Sigmoid colon (tissue), 7 donors: ENCODE results near the gene DROSHA. TPM values are rescaled to one million over a fixed set of nuclear protein-coding genes. Genes with fewer than 3 reads are reported as not detected.
A peak's percentile ranks its signal among the peaks of the same experiment; 100 is the strongest.

Experiments
- DNase-seq: peaks from one replicate; pipeline ENCODE4 v3.0.0-alpha.2; 2019
- H3K27ac ChIP-seq, 4 donors: fragments of 200-600 bp; sonication (generic); one replicate each; pipeline ENCODE4 v1.5.1; 2016 to 2019; ENCODE audit warnings: mild to moderate bottlenecking in 1 of 4
- H3K27me3 ChIP-seq, 3 donors: fragments of 200-600 bp; sonication (generic); one replicate each; pipeline ENCODE4 v1.5.1; 2019; ENCODE audit warnings: mild to moderate bottlenecking in 1 of 3
- H3K36me3 ChIP-seq, 4 donors: fragments of 200-600 bp; sonication (generic); one replicate each; pipeline ENCODE4 v1.5.1; 2016 to 2019
- H3K4me1 ChIP-seq, 4 donors: fragments of 200-600 bp; sonication (generic); one replicate each; pipeline ENCODE4 v1.5.1; 2017 to 2019
- H3K4me3 ChIP-seq, 4 donors: fragments of 200-600 bp; sonication (generic); one replicate each; pipeline ENCODE4 v1.5.1; 2017 to 2019; ENCODE audit warnings: mild to moderate bottlenecking in 2 of 4, moderate library complexity in 1 of 4
- H3K9me3 ChIP-seq, 4 donors: fragments of 200-600 bp in 3 of 4; sonication (generic) in 3 of 4; one replicate each; pipeline versions ENCODE4 v1.5.1 to v1.6.1; 2013 to 2019
- CTCF ChIP-seq, 4 experiments: fragments of 450-650 bp in 3 of 4; fragments of 200-600 bp in 1 of 4; IDR thresholded peaks; one replicate each; pipeline ENCODE4 v1.5.1; 2016 to 2019; ENCODE audit warnings: antibody characterized with exemption in 4 of 4, mild to moderate bottlenecking in 3 of 4, moderate library complexity in 2 of 4
- EP300 ChIP-seq, 4 donors: sonication (generic); formaldehyde crosslinking; IDR thresholded peaks; one replicate each; pipeline ENCODE4 v1.6.1; 2017; ENCODE audit warnings: antibody characterized with exemption in 4 of 4
- POLR2A ChIP-seq, 2 donors: fragments of 450-650 bp; IDR thresholded peaks; one replicate each; pipeline ENCODE4 v1.6.1; 2016; ENCODE audit warnings: antibody characterized with exemption in 2 of 2, mild to moderate bottlenecking in 2 of 2, moderate library complexity in 2 of 2
- POLR2AphosphoS5 ChIP-seq, 4 donors: sonication (generic); formaldehyde crosslinking; IDR thresholded peaks; one replicate each; pipeline ENCODE4 v1.6.1; 2017; ENCODE audit warnings: antibody characterized with exemption in 4 of 4
- WGBS, 2 donors: extraction: QIAGEN DNeasy Blood & Tissue Kit; methylation state at CpG; one replicate each; pipeline ENCODE4 v1.1.7; 2013; 5-methylcytosine and 5-hydroxymethylcytosine counted together
- intact Hi-C: fragments of 100-400 bp; cut with DNase I; formaldehyde crosslinking; loops from one replicate; pipeline ENCODE4 v1.15.1; 2023
- polyA plus RNA-seq, 3 donors: library from polyadenylated mRNA; stranded (reverse); fragments of 200-250 nt; gene quantifications; one replicate each; pipeline ENCODE4 v1.2.3, GENCODE V29; 2013
- total RNA-seq, 4 donors: library from RNA; depleted of rRNA; stranded (reverse); fragments of >200 nt; gene quantifications; one replicate each; pipeline ENCODE4 v1.1.0, GENCODE V29; 2016
- donor health status: healthy with polysubstance abuse.
- donor health status: Bipolar disorder and iron deficiency.
- donor health status: healthy.

Gene DROSHA
- total and polyA plus RNA-seq, 7 donors: 17.3 to 57.6 (median 28.6) TPM

- no peak for DNase-seq
- TF ChIP-seq POLR2A (IDR thresholded peaks at IDR 0.05) (no peak), CTCF (IDR thresholded peaks at IDR 0.05) (no peak), POLR2AphosphoS5 (IDR thresholded peaks at IDR 0.05) (no peak), EP300 (IDR thresholded peaks at IDR 0.05) (no peak)
- intact Hi-C loops: no loop called here
- Histone ChIP-seq H3K4me1 (no peaks in the 10 kb centered on the region), H3K9me3 (no peaks in the 10 kb centered on the region), H3K27me3 (no peaks in the 10 kb centered on the region), H3K4me3 (no peak overlapping the region), H3K27ac (no peak overlapping the region), H3K36me3 (peaks cover 11 to 99% (median 54%) of the 10 kb centered on the region in 4 donors)
- 86 to 91% methylated on average over 2 of the region's 2 CpGs for WGBS, 2 donors
Observed at GRCh38 chr5:31496301-31496700, 35.6 kb downstream of the DROSHA start.

- no peaks in the 10 kb centered on the region for H3K4me1 ChIP-seq
- intact Hi-C loops: no loop called here
- peaks cover 11 to 94% (median 49%) of the 10 kb centered on the region in 4 donors for H3K36me3 ChIP-seq
- H3K27ac ChIP-seq: no peak overlapping the region
- DNase-seq: no peak
- 96 to 97% methylated on average over 4 of the region's 4 CpGs for WGBS, 2 donors
- H3K9me3 ChIP-seq: no peaks in the 10 kb centered on the region
- TF ChIP-seq POLR2AphosphoS5 (IDR thresholded peaks at IDR 0.05): no peak
- no peak for TF ChIP-seq CTCF (IDR thresholded peaks at IDR 0.05)
- TF ChIP-seq EP300 (IDR thresholded peaks at IDR 0.05): no peak
- no peak for TF ChIP-seq POLR2A (IDR thresholded peaks at IDR 0.05)
- H3K27me3 ChIP-seq: no peaks in the 10 kb centered on the region
- H3K4me3 ChIP-seq: no peak overlapping the region
Observed at GRCh38 chr5:31495336-31495735, 36.6 kb downstream of the DROSHA start.

DNA sequence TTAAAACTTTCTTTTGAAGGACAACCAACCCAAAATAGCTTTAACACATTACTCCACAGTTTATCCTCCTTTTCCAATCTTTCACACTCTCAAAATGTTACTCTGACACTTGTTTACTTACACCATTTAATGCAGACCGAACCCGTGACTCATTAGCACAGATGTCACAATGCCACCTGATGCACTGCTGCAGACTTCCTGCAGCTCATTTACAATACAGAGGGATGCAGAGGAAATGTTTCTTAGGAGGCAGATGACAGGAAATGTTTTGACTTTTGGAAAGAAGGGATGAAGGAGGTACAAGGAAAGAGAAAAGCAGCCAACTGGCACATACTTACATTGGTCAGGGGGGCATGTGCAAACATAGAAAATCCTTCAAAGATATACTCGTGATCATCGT, 39.0 kb downstream of the DROSHA start:
- no peak for DNase-seq
- no peaks in the 10 kb centered on the region for H3K4me1 ChIP-seq
- no peaks in the 10 kb centered on the region for H3K9me3 ChIP-seq
- no peaks in the 10 kb centered on the region for H3K27me3 ChIP-seq
- intact Hi-C loops: no loop called here
- no peak overlapping the region for H3K4me3 ChIP-seq
- TF ChIP-seq POLR2A (IDR thresholded peaks at IDR 0.05) (no peak), EP300 (IDR thresholded peaks at IDR 0.05) (no peak), POLR2AphosphoS5 (IDR thresholded peaks at IDR 0.05) (no peak), CTCF (IDR thresholded peaks at IDR 0.05) (no peak)
- peaks cover 5 to 88% (median 38%) of the 10 kb centered on the region in 4 donors for H3K36me3 ChIP-seq
- H3K27ac ChIP-seq: peak overlapping the region in 1 of 4 donors; percentile 50
- WGBS, 2 donors: 82 to 87% methylated on average over 4 of the region's 4 CpGs

DNA sequence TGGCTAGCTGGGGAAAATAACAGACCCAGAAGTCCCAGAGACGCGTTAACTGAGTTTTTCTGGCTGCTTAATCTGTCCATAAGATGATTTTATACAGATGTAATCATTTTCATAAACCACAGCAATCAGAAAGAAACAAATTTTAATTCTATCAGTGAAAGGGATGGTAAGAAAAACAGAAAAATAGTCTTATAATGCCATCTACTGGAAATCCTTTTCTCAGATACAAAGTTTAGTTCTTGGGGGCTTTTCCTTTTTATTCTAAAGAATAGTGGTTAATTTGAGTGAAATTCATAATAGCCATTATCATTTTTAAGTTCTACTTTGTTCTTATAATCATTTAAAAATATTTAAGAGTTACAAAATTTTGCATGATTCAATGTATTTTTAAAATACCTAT, 44.4 kb downstream of the DROSHA start:
- no peak for TF ChIP-seq CTCF (IDR thresholded peaks at IDR 0.05)
- no peak for TF ChIP-seq POLR2AphosphoS5 (IDR thresholded peaks at IDR 0.05)
- no peak for TF ChIP-seq EP300 (IDR thresholded peaks at IDR 0.05)
- TF ChIP-seq POLR2A (IDR thresholded peaks at IDR 0.05): no peak
- Histone ChIP-seq H3K4me1 (peaks cover 0 to 4% (median 0%) of the 10 kb centered on the region in 4 donors), H3K4me3 (no peak overlapping the region), H3K27ac (no peak overlapping the region), H3K27me3 (no peaks in the 10 kb centered on the region), H3K36me3 (peaks cover 0 to 68% (median 13%) of the 10 kb centered on the region in 4 donors), H3K9me3 (no peaks in the 10 kb centered on the region)
- no peak for DNase-seq
- 91 to 97% methylated on average over 2 of the region's 2 CpGs for WGBS, 2 donors
- intact Hi-C loops: no loop called here

DNA sequence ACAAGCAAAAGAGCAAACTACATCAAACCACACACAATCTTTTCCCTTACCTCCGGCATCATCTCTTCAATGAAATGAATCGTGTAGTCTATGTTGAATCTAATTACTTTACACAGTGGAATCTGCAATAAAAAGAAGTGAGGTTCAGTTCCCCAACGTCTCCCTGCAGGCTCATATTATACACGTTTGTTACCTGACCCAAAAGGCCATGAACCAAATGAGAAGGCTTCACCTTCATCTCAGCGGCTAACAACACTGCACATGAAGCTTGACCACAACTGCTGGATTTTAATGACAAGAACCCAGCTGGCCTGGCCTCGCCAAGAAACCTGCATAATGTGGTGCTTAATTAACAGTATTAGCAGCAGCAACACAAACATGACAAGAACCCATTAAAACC, 45.5 kb downstream of the DROSHA start:
- Histone ChIP-seq H3K9me3 (no peaks in the 10 kb centered on the region), H3K27me3 (no peaks in the 10 kb centered on the region), H3K4me3 (no peak overlapping the region), H3K27ac (no peak overlapping the region), H3K4me1 (peaks cover 0 to 4% (median 0%) of the 10 kb centered on the region in 4 donors), H3K36me3 (peaks cover 0 to 66% (median 12%) of the 10 kb centered on the region in 4 donors)
- DNase-seq: no peak
- intact Hi-C loops: no loop called here
- 54 to 77% methylated on average over 6 of the region's 6 CpGs for WGBS, 2 donors
- TF ChIP-seq POLR2AphosphoS5 (IDR thresholded peaks at IDR 0.05) (no peak), EP300 (IDR thresholded peaks at IDR 0.05) (no peak), CTCF (IDR thresholded peaks at IDR 0.05) (no peak), POLR2A (IDR thresholded peaks at IDR 0.05) (no peak)
